ENCODE measurements around the gene GLRX.
"Not testable (repeated sequence)": the region's sequence is repeated elsewhere in the genome, so short reads cannot be mapped to it uniquely, and the experiment has no call there.

GLRX gene

DNA sequence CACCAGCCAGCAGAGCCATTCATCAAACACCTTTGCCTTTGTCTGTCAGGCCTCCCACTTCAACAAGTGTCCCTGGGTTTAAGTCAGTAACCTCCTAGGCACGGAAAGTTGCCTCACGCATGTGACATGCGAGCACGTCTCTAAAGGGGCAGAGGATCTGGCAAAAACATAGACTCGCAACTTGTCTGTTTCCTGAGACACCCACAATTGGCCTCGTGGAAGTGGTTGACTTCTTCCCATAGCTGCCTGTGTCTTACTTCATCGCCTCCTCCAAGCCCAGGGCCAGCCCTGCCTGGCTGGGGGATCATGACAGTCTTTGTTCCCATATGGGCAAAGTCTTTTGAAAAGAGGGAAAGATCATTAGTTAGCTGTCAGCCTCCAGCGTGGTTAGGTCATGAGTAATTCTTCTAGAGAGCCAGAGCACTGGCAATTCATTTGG is 35.5 kb upstream of the GLRX start:
- ATAC-seq (ENCODE audit: low read depth), result no peak
- peak overlapping the region; percentile 97 for H3K27ac ChIP-seq (ENCODE audit: poor library complexity, severe bottlenecking)
- H3K9me3 ChIP-seq (ENCODE audit: severe bottlenecking), result no peaks in the 10 kb centered on the region
- no peak overlapping the region for H3K4me3 ChIP-seq (ENCODE audit: severe bottlenecking)
- H3K4me1 ChIP-seq (ENCODE audit: insufficient read depth, poor library complexity, severe bottlenecking), result peaks cover 46% of the 10 kb centered on the region
- H3K27me3 ChIP-seq (ENCODE audit: insufficient read depth, poor library complexity, severe bottlenecking), result no peaks in the 10 kb centered on the region
- H3K36me3 ChIP-seq (ENCODE audit: low read depth), result no peaks in the 10 kb centered on the region
- TF ChIP-seq CTCF (IDR thresholded peaks at IDR 0.05; ENCODE audit: poor library complexity, severe bottlenecking), result no peak
- DNase-seq (ENCODE audit: low spot score), result no peak

GRCh38 chr5:95857185-95857945 is 34.8 kb upstream of the GLRX start:
- no peaks in the 10 kb centered on the region for H3K36me3 ChIP-seq (ENCODE audit: low read depth)
- no peaks in the 10 kb centered on the region for H3K27me3 ChIP-seq (ENCODE audit: insufficient read depth, poor library complexity, severe bottlenecking)
- no peak overlapping the region for H3K4me3 ChIP-seq (ENCODE audit: severe bottlenecking)
- H3K27ac ChIP-seq (ENCODE audit: poor library complexity, severe bottlenecking), result peak overlapping the region; percentile 97
- no peak for TF ChIP-seq CTCF (IDR thresholded peaks at IDR 0.05; ENCODE audit: poor library complexity, severe bottlenecking)
- no peak for ATAC-seq (ENCODE audit: low read depth)
- H3K9me3 ChIP-seq (ENCODE audit: severe bottlenecking), result no peaks in the 10 kb centered on the region
- no peak for DNase-seq (ENCODE audit: low spot score)
- peaks cover 39% of the 10 kb centered on the region for H3K4me1 ChIP-seq (ENCODE audit: insufficient read depth, poor library complexity, severe bottlenecking)

GRCh38 chr5:95856501-95856981 is 34.0 kb upstream of the GLRX start:
- ATAC-seq (ENCODE audit: low read depth), result no peak
- Histone ChIP-seq H3K36me3 (ENCODE audit: low read depth) (no peaks in the 10 kb centered on the region), H3K27me3 (ENCODE audit: insufficient read depth, poor library complexity, severe bottlenecking) (no peaks in the 10 kb centered on the region), H3K4me3 (ENCODE audit: severe bottlenecking) (no peak overlapping the region), H3K27ac (ENCODE audit: poor library complexity, severe bottlenecking) (no peak overlapping the region), H3K9me3 (ENCODE audit: severe bottlenecking) (no peaks in the 10 kb centered on the region), H3K4me1 (ENCODE audit: insufficient read depth, poor library complexity, severe bottlenecking) (peaks cover 31% of the 10 kb centered on the region)
- no peak for TF ChIP-seq CTCF (IDR thresholded peaks at IDR 0.05; ENCODE audit: poor library complexity, severe bottlenecking)
- no peak for DNase-seq (ENCODE audit: low spot score)

GRCh38 chr5:95853490-95853889 is 31.0 kb upstream of the GLRX start:
- no peak for TF ChIP-seq CTCF (IDR thresholded peaks at IDR 0.05; ENCODE audit: poor library complexity, severe bottlenecking)
- H3K27me3 ChIP-seq (ENCODE audit: insufficient read depth, poor library complexity, severe bottlenecking), result no peaks in the 10 kb centered on the region
- no peaks in the 10 kb centered on the region for H3K36me3 ChIP-seq (ENCODE audit: low read depth)
- no peak overlapping the region for H3K27ac ChIP-seq (ENCODE audit: poor library complexity, severe bottlenecking)
- DNase-seq (ENCODE audit: low spot score), result no peak
- H3K4me1 ChIP-seq (ENCODE audit: insufficient read depth, poor library complexity, severe bottlenecking), result peaks cover 6% of the 10 kb centered on the region
- H3K9me3 ChIP-seq (ENCODE audit: severe bottlenecking), result no peaks in the 10 kb centered on the region
- H3K4me3 ChIP-seq (ENCODE audit: severe bottlenecking), result no peak overlapping the region
- ATAC-seq (ENCODE audit: low read depth), result no peak

DNA sequence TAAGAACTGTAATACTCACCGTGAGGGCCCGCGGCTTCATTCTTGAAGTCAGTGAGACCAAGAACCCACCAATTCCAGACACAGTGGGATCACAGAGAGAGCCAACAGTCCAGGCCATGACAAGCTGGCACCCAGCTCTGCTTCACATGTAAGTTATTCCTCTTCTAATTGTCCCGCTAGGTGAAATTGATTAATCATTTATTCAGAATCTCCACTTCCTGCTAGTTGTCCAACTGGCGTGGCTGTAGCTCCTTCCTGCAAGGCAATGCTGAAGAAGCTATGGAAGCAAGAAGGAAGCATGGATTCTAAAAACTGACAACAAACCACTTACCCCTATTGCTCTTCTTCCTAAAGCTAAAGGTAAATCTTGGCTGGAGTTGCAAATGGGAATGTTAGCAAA is 30.0 kb upstream of the GLRX start:
- H3K27me3 ChIP-seq (ENCODE audit: insufficient read depth, poor library complexity, severe bottlenecking), result no peaks in the 10 kb centered on the region
- no peak overlapping the region for H3K4me3 ChIP-seq (ENCODE audit: severe bottlenecking)
- H3K27ac ChIP-seq (ENCODE audit: poor library complexity, severe bottlenecking), result no peak overlapping the region
- no peaks in the 10 kb centered on the region for H3K9me3 ChIP-seq (ENCODE audit: severe bottlenecking)
- H3K36me3 ChIP-seq (ENCODE audit: low read depth), result no peaks in the 10 kb centered on the region
- ATAC-seq (ENCODE audit: low read depth), result no peak
- DNase-seq (ENCODE audit: low spot score), result no peak
- H3K4me1 ChIP-seq (ENCODE audit: insufficient read depth, poor library complexity, severe bottlenecking), result no peaks in the 10 kb centered on the region
- no peak for TF ChIP-seq CTCF (IDR thresholded peaks at IDR 0.05; ENCODE audit: poor library complexity, severe bottlenecking)

DNA sequence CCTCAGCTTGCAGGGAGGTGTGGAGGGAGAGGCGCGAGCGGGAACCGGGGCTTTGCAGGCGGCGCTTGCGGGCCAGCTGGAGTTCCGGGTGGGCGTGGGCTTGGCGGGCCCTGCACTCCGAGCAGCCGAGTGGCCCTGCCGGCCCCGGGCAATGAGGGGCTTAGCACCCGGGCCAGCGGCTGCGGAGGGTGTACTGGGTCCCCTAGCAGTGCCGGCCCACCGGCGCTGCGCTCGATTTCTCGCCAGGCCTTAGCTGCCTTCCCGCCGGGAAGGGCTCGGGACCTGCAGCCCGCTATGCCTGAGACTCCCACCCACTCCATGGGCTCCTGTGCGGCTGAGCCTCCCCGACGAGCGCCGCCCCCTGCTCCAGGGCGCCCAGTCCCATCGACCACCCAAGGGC is 28.6 kb upstream of the GLRX start:
- DNase-seq (ENCODE audit: low spot score); H3K4me3 ChIP-seq (ENCODE audit: severe bottlenecking); H3K27ac ChIP-seq (ENCODE audit: poor library complexity, severe bottlenecking); H3K36me3 ChIP-seq (ENCODE audit: low read depth); H3K27me3 ChIP-seq (ENCODE audit: insufficient read depth, poor library complexity, severe bottlenecking); H3K4me1 ChIP-seq (ENCODE audit: insufficient read depth, poor library complexity, severe bottlenecking); H3K9me3 ChIP-seq (ENCODE audit: severe bottlenecking); ATAC-seq (ENCODE audit: low read depth): not testable (repeated sequence)
